Mammary epithelial cell (primary cell): Measurements from ENCODE around the gene SMYD2.

Source experiments
- CTCF ChIP-seq, 2 donors: IDR thresholded peaks in 1 of 2; conservative IDR thresholded peaks in 1 of 2; 2 replicates each; pipeline ENCODE4 v1.5.1; 2011 to 2012; ENCODE audit warnings: inconsistent platforms in 2 of 2, low read length in 2 of 2, mild to moderate bottlenecking in 2 of 2, control low read depth in 1 of 2, low read depth in 1 of 2; ENCODE audit not compliant: insufficient read depth in 1 of 2; ENCODE audit errors: extremely low read depth in 1 of 2
- EZH2 ChIP-seq: IDR thresholded peaks from 2 replicates; pipeline ENCODE4 v1.6.1; 2012; ENCODE audit warnings: low read length, inconsistent platforms, borderline replicate concordance

DNA sequence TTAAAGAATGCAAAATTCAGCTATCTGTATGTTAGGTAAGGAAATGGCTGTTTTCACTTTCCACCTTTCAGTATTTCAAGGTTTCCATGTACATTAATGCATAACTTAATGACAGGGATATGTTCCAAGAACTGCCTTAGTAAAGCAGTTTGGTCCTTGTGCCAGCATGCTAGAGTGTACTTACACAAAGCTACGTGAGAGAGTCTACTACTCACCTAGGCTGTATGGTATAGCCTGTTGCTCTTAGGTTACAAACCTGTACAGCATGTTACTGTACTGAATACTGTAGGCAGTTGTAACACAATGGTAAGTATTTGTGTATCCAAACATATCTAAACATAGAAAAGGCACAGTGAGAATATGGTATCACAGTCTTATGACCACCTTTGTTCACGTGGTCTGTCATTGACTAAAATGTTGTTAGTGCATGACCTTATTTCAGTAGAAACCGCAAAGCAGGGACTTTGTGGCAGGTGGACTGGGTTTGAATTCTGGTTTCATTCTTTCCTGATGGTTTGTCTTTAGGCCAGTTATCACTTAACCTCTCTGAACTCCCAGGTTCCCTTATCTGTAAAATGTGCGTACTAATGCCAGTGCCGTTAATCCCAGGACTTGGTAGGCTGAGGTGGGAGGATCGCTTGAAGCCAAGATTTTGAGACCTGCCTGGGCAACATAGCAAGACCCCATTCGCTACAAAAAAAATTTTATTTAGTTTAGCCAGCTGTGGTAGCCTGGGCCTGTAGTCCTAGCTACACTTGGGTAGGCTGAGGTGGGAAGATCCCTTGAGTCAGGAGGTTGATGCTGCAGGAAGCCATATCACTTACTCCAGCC, 4.9 kb downstream of the SMYD2 start:
- no peak for TF ChIP-seq CTCF (conservative IDR thresholded peaks at IDR 0.05 in 1 of 2, IDR thresholded peaks at IDR 0.05 in 1 of 2; ENCODE audit: extremely low read depth in 1 of 2, insufficient read depth in 1 of 2, low read depth in 1 of 2, low read length in 2 of 2)
- TF ChIP-seq EZH2, result no peak
